GM23248 (cell line): ENCODE data around the gene NCOA1. TPM values are rescaled to one million over a fixed set of nuclear protein-coding genes. Genes with fewer than 3 reads are reported as not detected.

Source experiments
- DNase-seq: peaks from one replicate; pipeline ENCODE4 v3.0.0-alpha.2; 2015
- H2AFZ ChIP-seq: fragments of 200-600 bp; sonication (generic); 2 replicates; pipeline ENCODE4 v1.6.1; 2016; ENCODE audit warnings: antibody characterized with exemption
- H3F3A ChIP-seq: fragments of 200-600 bp; sonication (generic); 2 replicates; pipeline ENCODE4 v1.6.1; 2016; ENCODE audit warnings: mild to moderate bottlenecking, antibody characterized with exemption, mixed run types; ENCODE audit not compliant: insufficient read depth
- H3K27ac ChIP-seq: fragments of 200-600 bp; sonication (generic); 2 replicates; pipeline ENCODE4 v1.5.1; 2016; ENCODE audit warnings: mild to moderate bottlenecking
- H3K27me3 ChIP-seq: fragments of 200-600 bp; sonication (generic); replicated peaks from 2 replicates; pipeline ENCODE4 v1.6.1; 2016; ENCODE audit warnings: mild to moderate bottlenecking; ENCODE audit not compliant: insufficient read depth
- H3K36me3 ChIP-seq: fragments of 200-600 bp; sonication (generic); 2 replicates; pipeline ENCODE4 v1.6.1; 2016; ENCODE audit warnings: low read depth, mild to moderate bottlenecking
- H3K4me1 ChIP-seq: fragments of 200-600 bp; sonication (generic); 2 replicates; pipeline ENCODE4 v1.6.1; 2016; ENCODE audit warnings: mild to moderate bottlenecking; ENCODE audit not compliant: insufficient read depth
- H3K4me2 ChIP-seq: fragments of 200-600 bp; sonication (generic); one replicate; pipeline ENCODE4 v1.6.1; 2016; ENCODE audit warnings: mild to moderate bottlenecking; ENCODE audit not compliant: unreplicated experiment
- H3K4me3 ChIP-seq: fragments of 200-600 bp; sonication (generic); 2 replicates; pipeline ENCODE4 v1.5.1; 2016; ENCODE audit warnings: mild to moderate bottlenecking
- H3K79me2 ChIP-seq: fragments of 200-600 bp; sonication (generic); 2 replicates; pipeline ENCODE4 v1.6.1; 2016; ENCODE audit warnings: mild to moderate bottlenecking; ENCODE audit not compliant: insufficient read depth
- H3K9ac ChIP-seq: fragments of 200-600 bp; sonication (generic); 2 replicates; pipeline ENCODE4 v1.6.1; 2016; ENCODE audit warnings: mild to moderate bottlenecking
- H3K9me2 ChIP-seq: fragments of 200-600 bp; sonication (generic); 2 replicates; pipeline ENCODE4 v1.6.1; 2016; ENCODE audit warnings: mixed run types, mild to moderate bottlenecking, moderate library complexity; ENCODE audit not compliant: insufficient read depth
- H3K9me3 ChIP-seq: fragments of 200-600 bp; sonication (generic); one replicate; pipeline ENCODE4 v1.6.1; 2017; ENCODE audit warnings: low read depth
- H4K20me1 ChIP-seq: fragments of 200-600 bp; sonication (generic); 2 replicates; pipeline ENCODE4 v1.6.0; 2016; ENCODE audit not compliant: insufficient read depth
- EZH2 ChIP-seq: fragments of 200-600 bp; sonication (generic); IDR thresholded peaks from 2 replicates; pipeline ENCODE4 v1.6.1; 2018; ENCODE audit warnings: antibody characterized with exemption, mild to moderate bottlenecking; ENCODE audit not compliant: insufficient read depth, poor library complexity, severe bottlenecking
- EZH2phosphoT487 ChIP-seq: fragments of 200-600 bp; sonication (generic); IDR thresholded peaks from 2 replicates; pipeline ENCODE4 v1.6.1; 2018; ENCODE audit warnings: antibody characterized with exemption, moderate library complexity, mild to moderate bottlenecking, low read depth; ENCODE audit not compliant: insufficient read depth
- WGBS, 2 experiments: methylation state at CpG; one replicate each; pipeline ENCODE4 v1.1.6; 2015 to 2017; ENCODE audit warnings: low lambda C conversion rate in 2 of 2, low coverage in 1 of 2; ENCODE audit errors: missing lambda C conversion rate in 2 of 2; 5-methylcytosine and 5-hydroxymethylcytosine counted together
- in situ Hi-C: fragments of 300-500 bp; cut with MboI; formaldehyde crosslinking; loops from 2 replicates; pipeline ENCODE4 v1.15.0; 2020
- polyA plus RNA-seq: library from polyadenylated mRNA; unstranded; fragments of >200 nt; fragmentation: Nextera tagmentation; extraction: Ambion mirVana; gene quantifications from 2 replicates; pipeline ENCODE4 v1.2.1, GENCODE V29; 2016
- total RNA-seq: library from RNA; depleted of rRNA; stranded (reverse); fragments of >200 nt; shearing (Covaris generic); gene quantifications from 2 replicates; pipeline ENCODE4 v1.2.3, GENCODE V29; 2014

Gene NCOA1
- total and polyA plus RNA-seq, 2 experiments from 2014 or later: 2.6 to 8.0 TPM

DNA sequence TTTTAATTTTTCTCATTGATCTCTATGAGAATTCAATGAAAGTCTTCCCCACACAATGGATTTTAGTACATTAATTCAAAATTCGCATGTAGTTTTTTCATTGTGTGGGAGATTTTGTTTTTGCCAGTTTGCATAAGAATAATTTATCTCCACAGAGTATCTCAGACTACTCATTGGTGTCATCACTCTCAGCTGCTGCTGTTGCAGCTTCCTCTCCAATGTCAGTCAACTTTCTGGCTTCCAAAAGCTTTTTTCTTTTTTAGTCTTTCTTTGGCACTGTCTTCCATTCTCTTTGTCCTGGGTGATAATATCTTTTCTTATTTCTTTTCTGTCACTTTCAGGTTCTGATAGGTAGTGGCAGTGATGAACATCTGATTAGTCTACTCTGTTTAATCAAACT lies 251.7 kb downstream of the NCOA1 start:
- in situ Hi-C loops: no loop called here
- TF ChIP-seq EZH2phosphoT487: no peak
- Histone ChIP-seq H3K4me1 (no peaks in the 10 kb centered on the region), H3K9me2 (no peaks in the 10 kb centered on the region), H4K20me1 (no peaks in the 10 kb centered on the region), H3K9me3 (no peaks in the 10 kb centered on the region), H3K9ac (no peak overlapping the region), H3F3A (no peaks in the 10 kb centered on the region), H3K4me2 (no peak overlapping the region), H3K27ac (no peak overlapping the region), H2AFZ (no peak overlapping the region), H3K79me2 (no peaks in the 10 kb centered on the region), H3K27me3 (no peaks in the 10 kb centered on the region), H3K4me3 (no peak overlapping the region), H3K36me3 (no peaks in the 10 kb centered on the region)
- WGBS, 2 experiments: 21 to 37% methylated on average over 1 of the region's 1 CpG
- DNase-seq: no peak

DNA sequence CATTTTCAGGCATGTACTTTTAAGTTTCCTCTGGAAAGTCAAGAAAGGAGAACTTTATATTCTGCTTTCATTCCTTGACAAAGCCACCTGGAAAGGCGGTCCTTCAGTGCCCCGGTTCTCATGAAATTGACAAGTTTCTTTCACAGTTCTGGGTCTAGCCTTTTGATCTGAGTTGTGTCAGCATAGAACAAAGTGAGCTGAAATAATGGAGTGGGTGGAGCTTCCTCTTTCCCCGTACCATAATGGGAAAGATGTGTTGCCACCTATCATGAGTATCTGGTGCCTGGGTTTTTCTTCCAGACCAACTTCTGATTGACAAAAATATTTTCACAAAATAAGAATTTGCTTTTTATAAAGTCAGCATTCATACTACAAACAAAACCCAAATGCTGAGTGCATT lies 252.9 kb downstream of the NCOA1 start:
- H2AFZ ChIP-seq: no peak overlapping the region
- H3F3A ChIP-seq: no peaks in the 10 kb centered on the region
- no peaks in the 10 kb centered on the region for H3K9me3 ChIP-seq
- WGBS, 2 experiments: 52 to 53% methylated on average over 3 of the region's 3 CpGs
- in situ Hi-C loops: no loop called here
- H3K4me2 ChIP-seq: no peak overlapping the region
- no peak overlapping the region for H3K4me3 ChIP-seq
- no peaks in the 10 kb centered on the region for H3K4me1 ChIP-seq
- H3K9ac ChIP-seq: no peak overlapping the region
- no peaks in the 10 kb centered on the region for H3K79me2 ChIP-seq
- no peaks in the 10 kb centered on the region for H3K9me2 ChIP-seq
- no peak overlapping the region for H3K27ac ChIP-seq
- no peak for DNase-seq
- H3K36me3 ChIP-seq: no peaks in the 10 kb centered on the region
- no peaks in the 10 kb centered on the region for H3K27me3 ChIP-seq
- no peak for TF ChIP-seq EZH2phosphoT487
- no peak for TF ChIP-seq EZH2
- no peaks in the 10 kb centered on the region for H4K20me1 ChIP-seq

DNA sequence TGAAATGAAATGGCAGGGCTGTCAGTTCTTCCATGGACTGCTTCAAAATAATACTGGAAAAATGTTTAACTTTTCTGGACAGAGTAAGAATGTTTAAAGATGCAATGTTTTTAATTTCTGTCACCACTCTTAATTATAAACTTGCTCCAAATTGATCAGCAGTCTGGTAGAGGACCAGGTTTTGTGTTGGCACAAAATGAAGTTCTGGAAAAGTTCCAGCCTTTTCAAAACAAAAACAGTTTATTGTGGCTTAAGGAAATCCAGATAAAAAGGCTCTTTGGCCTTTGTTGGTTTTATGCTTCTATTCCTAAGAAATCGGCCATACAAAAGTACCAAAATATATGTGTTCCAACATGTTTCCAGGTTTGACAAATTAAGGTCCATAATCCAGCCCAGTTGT lies 253.3 kb downstream of the NCOA1 start:
- in situ Hi-C loops: no loop called here
- no peak overlapping the region for H3K4me2 ChIP-seq
- H3K9me2 ChIP-seq: no peaks in the 10 kb centered on the region
- 13 to 29% methylated on average over 1 of the region's 1 CpG for WGBS, 2 experiments
- no peak overlapping the region for H3K27ac ChIP-seq
- H3K36me3 ChIP-seq: no peaks in the 10 kb centered on the region
- H3K27me3 ChIP-seq: no peaks in the 10 kb centered on the region
- H3K4me3 ChIP-seq: no peak overlapping the region
- TF ChIP-seq EZH2phosphoT487 (no peak), EZH2 (no peak)
- H3K9ac ChIP-seq: no peak overlapping the region
- H3K79me2 ChIP-seq: no peaks in the 10 kb centered on the region
- H3K9me3 ChIP-seq: no peaks in the 10 kb centered on the region
- no peaks in the 10 kb centered on the region for H4K20me1 ChIP-seq
- H3K4me1 ChIP-seq: no peaks in the 10 kb centered on the region
- no peak overlapping the region for H2AFZ ChIP-seq
- no peaks in the 10 kb centered on the region for H3F3A ChIP-seq
- DNase-seq: no peak

DNA sequence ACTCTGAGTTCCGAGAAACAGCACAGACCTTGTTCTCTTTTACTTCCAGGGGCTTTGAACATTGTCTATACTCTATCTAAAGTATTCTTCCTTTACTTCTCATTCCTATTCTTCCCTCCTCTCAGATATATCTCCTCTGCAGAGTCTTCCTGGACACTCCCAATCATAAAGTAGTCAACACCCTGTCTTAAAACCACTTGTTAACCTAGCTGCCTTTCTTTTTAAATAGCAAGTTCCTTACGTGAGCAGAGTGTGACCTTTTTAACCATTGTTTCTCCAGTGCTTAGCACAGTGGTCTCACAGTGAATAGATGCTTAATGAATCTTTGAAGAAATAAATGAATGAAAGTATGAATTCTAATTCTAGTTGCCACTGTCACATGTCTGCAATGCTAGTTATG lies 254.8 kb downstream of the NCOA1 start:
- Histone ChIP-seq H3K4me1 (no peaks in the 10 kb centered on the region), H3K79me2 (no peaks in the 10 kb centered on the region), H3K27me3 (no peaks in the 10 kb centered on the region), H3K36me3 (no peaks in the 10 kb centered on the region), H2AFZ (no peak overlapping the region), H4K20me1 (no peaks in the 10 kb centered on the region), H3K4me3 (no peak overlapping the region), H3K4me2 (no peak overlapping the region), H3F3A (no peaks in the 10 kb centered on the region), H3K9me3 (no peaks in the 10 kb centered on the region), H3K9me2 (no peaks in the 10 kb centered on the region), H3K27ac (no peak overlapping the region), H3K9ac (no peak overlapping the region)
- in situ Hi-C loops: no loop called here
- 94 to 95% methylated on average over 2 of the region's 2 CpGs for WGBS, 2 experiments
- DNase-seq: no peak
- TF ChIP-seq EZH2 (no peak), EZH2phosphoT487 (no peak)

DNA sequence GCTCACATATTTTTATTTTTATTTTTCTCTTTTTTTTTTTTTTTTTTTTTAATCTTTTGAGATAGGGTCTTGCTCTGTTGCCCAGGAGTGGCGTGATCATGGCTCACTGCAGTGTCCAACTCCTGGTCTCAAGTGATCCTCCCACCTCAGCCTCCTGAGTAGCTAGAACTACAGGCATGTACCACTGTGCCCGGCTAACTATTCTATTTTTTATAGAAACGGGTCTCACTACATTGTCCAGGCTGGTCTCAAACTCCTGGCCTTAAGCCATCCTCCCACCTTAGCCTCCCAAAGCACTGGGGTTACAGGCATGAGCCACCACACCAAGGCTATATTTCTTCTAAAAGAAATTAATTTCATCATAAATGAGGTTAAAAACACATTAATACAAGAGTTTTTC lies 256.2 kb downstream of the NCOA1 start:
- Histone ChIP-seq H3K27me3 (no peaks in the 10 kb centered on the region), H3F3A (no peaks in the 10 kb centered on the region), H3K9me2 (no peaks in the 10 kb centered on the region), H3K4me2 (no peak overlapping the region), H3K36me3 (no peaks in the 10 kb centered on the region), H3K9ac (no peak overlapping the region), H3K79me2 (no peaks in the 10 kb centered on the region), H3K9me3 (no peaks in the 10 kb centered on the region), H4K20me1 (no peaks in the 10 kb centered on the region), H3K4me1 (no peaks in the 10 kb centered on the region), H3K27ac (no peak overlapping the region), H3K4me3 (no peak overlapping the region), H2AFZ (no peak overlapping the region)
- TF ChIP-seq EZH2phosphoT487 (no peak), EZH2 (no peak)
- no peak for DNase-seq
- 100% methylated on average over 3 of the region's 3 CpGs for WGBS, 2 experiments
- in situ Hi-C loops: no loop called here
